HCT116 (cell line): ENCODE data around the gene VAV1. TPM values are rescaled to one million over a fixed set of nuclear protein-coding genes. Genes with fewer than 3 reads are reported as not detected.
A peak's percentile ranks its signal among the peaks of the same experiment; 100 is the strongest.

Source experiments
- ATAC-seq: fragments of 200-7000 bp; cut with Tn5 transposase; 2 replicates; pipeline ENCODE4 v1.9.1; 2020; ENCODE audit warnings: mild to moderate bottlenecking, moderate library complexity
- BruUV-seq: library from RNA; stranded (reverse); fragments of 400-500 nt; replicated peaks from 2 replicates; lab custom pipeline; 2021; lab: Mats Ljungman, UMichigan
- CTCF ChIA-PET: fragments of 300-600 bp; sonication (Branson Sonifier 250); formaldehyde crosslinking; loops from one replicate; lab custom pipeline; 2021; ENCODE audit warnings: antibody characterized with exemption; lab: Charles Lee
- POLR2A ChIA-PET: fragments of 300-600, 350-600 bp; sonication (Branson Sonifier 250); formaldehyde crosslinking; loops from one replicate; lab custom pipeline; 2021; ENCODE audit warnings: antibody characterized with exemption; lab: Charles Lee
- RAD21 ChIA-PET, 2 experiments: fragments of 300-600 bp; sonication (Branson Sonifier 250); formaldehyde crosslinking; loops; one replicate each; lab custom pipeline; 2023; ENCODE audit warnings: low total read pairs in 2 of 2; ENCODE audit not compliant: uncharacterized antibody in 2 of 2, unreplicated experiment in 2 of 2, low non-redundant PET in 1 of 2; lab: Charles Lee
- DNase-seq: peaks from one replicate; pipeline ENCODE4 v3.0.0-alpha.2; 2010; ENCODE audit warnings: low read depth, low spot score
- H2AFZ ChIP-seq: fragments of 200-600 bp; shearing (Covaris generic), sonication (generic); 2 replicates; pipeline ENCODE4 v1.6.1; 2017; ENCODE audit warnings: low read depth, mixed run types, mixed read lengths, antibody characterized with exemption, low read length; ENCODE audit not compliant: poor library complexity, severe bottlenecking
- H3K27ac ChIP-seq: 2 replicates; pipeline ENCODE4 v1.5.1; 2012; ENCODE audit warnings: low read depth, low read length
- H3K27me3 ChIP-seq: fragments of 200-600 bp; sonication (generic); 2 replicates; pipeline ENCODE4 v1.6.1; 2016; ENCODE audit warnings: mixed run types, low read length, mixed read lengths; ENCODE audit not compliant: insufficient read depth
- H3K36me3 ChIP-seq, 2 experiments: fragments of 200-500 bp in 1 of 2; fragments of 200-600 bp in 1 of 2; sonication (Bioruptor generic) in 1 of 2; sonication (generic) in 1 of 2; 2 replicates each; pipeline versions ENCODE4 v1.5.1 to v1.6.1; 2014 to 2016; ENCODE audit warnings: low read length in 2 of 2, inconsistent platforms in 1 of 2, mixed read lengths in 1 of 2, mixed run types in 1 of 2; ENCODE audit not compliant: insufficient read depth in 2 of 2, control insufficient read depth in 1 of 2
- H3K4me1 ChIP-seq, 2 experiments: fragments of 200-600 bp in 1 of 2; sonication (generic) in 1 of 2; 2 replicates each; pipeline versions ENCODE4 v1.5.1 to v1.6.1; 2012 to 2017; ENCODE audit warnings: low read length in 2 of 2, inconsistent platforms in 1 of 2, mild to moderate bottlenecking in 1 of 2, mixed read lengths in 1 of 2, mixed run types in 1 of 2, moderate library complexity in 1 of 2; ENCODE audit not compliant: insufficient read depth in 2 of 2, control insufficient read depth in 1 of 2
- H3K4me2 ChIP-seq: fragments of 200-600 bp; sonication (generic); 2 replicates; pipeline ENCODE4 v1.6.1; 2017; ENCODE audit warnings: mixed run types, low read length, mixed read lengths
- H3K4me3 ChIP-seq, 2 experiments: fragments of 200-600 bp in 1 of 2; sonication (generic) in 1 of 2; replicated peaks in 1 of 2; 2 replicates each; pipeline ENCODE4 v1.5.1; 2011 to 2016; ENCODE audit warnings: low read length in 2 of 2, control low read depth in 1 of 2, low read depth in 1 of 2, mild to moderate bottlenecking in 1 of 2, mixed read lengths in 1 of 2, mixed run types in 1 of 2
- H3K79me2 ChIP-seq: fragments of 200-600 bp; sonication (generic); 2 replicates; pipeline ENCODE4 v1.6.1; 2017; ENCODE audit warnings: mild to moderate bottlenecking, mixed run types, low read length, moderate library complexity, mixed read lengths; ENCODE audit not compliant: insufficient read depth
- H3K9ac ChIP-seq: fragments of 200-600 bp; sonication (generic); 2 replicates; pipeline ENCODE4 v1.6.1; 2016; ENCODE audit warnings: low read length, mixed read lengths
- H3K9me2 ChIP-seq: fragments of 200-600 bp; sonication (generic), shearing (Covaris generic); 2 replicates; pipeline ENCODE4 v1.6.1; 2017; ENCODE audit warnings: mixed run types, mild to moderate bottlenecking, moderate library complexity; ENCODE audit not compliant: insufficient read depth
- H3K9me3 ChIP-seq, 2 experiments: fragments of 200-500 bp in 1 of 2; fragments of 200-600 bp in 1 of 2; sonication (Bioruptor generic) in 1 of 2; sonication (generic) in 1 of 2; 2 replicates each; pipeline ENCODE4 v1.6.1; 2014 to 2017; ENCODE audit warnings: low read length in 2 of 2, mixed read lengths in 2 of 2, inconsistent platforms in 1 of 2, low read depth in 1 of 2, mild to moderate bottlenecking in 1 of 2, mixed run types in 1 of 2, moderate library complexity in 1 of 2; ENCODE audit not compliant: control insufficient read depth in 1 of 2, insufficient read depth in 1 of 2
- H4K20me1 ChIP-seq: fragments of 200-600 bp; sonication (generic), shearing (Covaris generic); 2 replicates; pipeline ENCODE4 v1.6.1; 2017; ENCODE audit warnings: mixed run types, mild to moderate bottlenecking, moderate library complexity; ENCODE audit not compliant: insufficient read depth
- CBX3 ChIP-seq: IDR thresholded peaks from 2 replicates; pipeline ENCODE4 v1.6.1; 2012; ENCODE audit warnings: low read depth
- CEBPB ChIP-seq: IDR thresholded peaks from 2 replicates; pipeline ENCODE4 v1.6.1; 2012; ENCODE audit warnings: low read depth
- ELF1 ChIP-seq: IDR thresholded peaks from 2 replicates; pipeline ENCODE4 v1.6.1; 2012; ENCODE audit warnings: low read depth, borderline replicate concordance
- EZH2 ChIP-seq: fragments of 200-600 bp; sonication (generic); IDR thresholded peaks from 2 replicates; pipeline ENCODE4 v1.6.1; 2017; ENCODE audit warnings: antibody characterized with exemption, mixed run types
- EZH2phosphoT487 ChIP-seq: fragments of 200-600 bp; IDR thresholded peaks from 2 replicates; pipeline ENCODE4 v1.6.1; 2018; ENCODE audit warnings: antibody characterized with exemption, borderline replicate concordance
- JUND ChIP-seq: IDR thresholded peaks from 2 replicates; pipeline ENCODE4 v1.6.1; 2012
- POLR2A ChIP-seq: IDR thresholded peaks from 2 replicates; pipeline ENCODE4 v1.7.0; 2011; ENCODE audit warnings: borderline replicate concordance; ENCODE audit not compliant: insufficient read depth, insufficient read length; ENCODE audit errors: extremely low read depth
- POLR2AphosphoS5 ChIP-seq: IDR thresholded peaks from 2 replicates; pipeline ENCODE4 v1.6.1; 2011; ENCODE audit warnings: mild to moderate bottlenecking, low read depth, low read length, moderate library complexity
- RAD21 ChIP-seq: IDR thresholded peaks from 2 replicates; pipeline ENCODE4 v1.6.1; 2012; ENCODE audit warnings: low read depth, mild to moderate bottlenecking
- SIN3A ChIP-seq: IDR thresholded peaks from 2 replicates; pipeline ENCODE4 v1.6.1; 2012; ENCODE audit warnings: low read depth
- SRF ChIP-seq: IDR thresholded peaks from 2 replicates; pipeline ENCODE4 v1.6.1; 2012; ENCODE audit warnings: low read depth
- TCF7L2 ChIP-seq: IDR thresholded peaks from 2 replicates; pipeline ENCODE4 v1.7.0; 2011; ENCODE audit warnings: borderline replicate concordance, inconsistent platforms; ENCODE audit not compliant: insufficient read depth, insufficient read length; ENCODE audit errors: extremely low read depth
- YY1 ChIP-seq: IDR thresholded peaks from 2 replicates; pipeline ENCODE4 v1.6.1; 2011; ENCODE audit warnings: low read length, low read depth, moderate library complexity, mild to moderate bottlenecking; ENCODE audit not compliant: insufficient replicate concordance; ENCODE audit errors: extremely low read depth
- ZFX ChIP-seq: fragments of 450-650 bp; IDR thresholded peaks from 2 replicates; pipeline ENCODE4 v1.6.1; 2017
- ZNF274 ChIP-seq: fragments of 200-500 bp; sonication (Bioruptor generic); IDR thresholded peaks from 2 replicates; pipeline ENCODE4 v1.6.1; 2014; ENCODE audit warnings: mild to moderate bottlenecking, low read depth, low read length, inconsistent platforms
- intact Hi-C: fragments of 100-400 bp; cut with micrococcal nuclease; formaldehyde crosslinking; loops from 2 replicates; pipeline ENCODE4 v1.10.0; 2022
- total RNA-seq: library from RNA; stranded (reverse); gene quantifications from one replicate; pipeline ENCODE4 v1.2.1, GENCODE V29; 2021; ENCODE audit not compliant: unreplicated experiment
- TF ChIP-seq, protein P1 (sequence below): IDR thresholded peaks from 2 replicates; pipeline ENCODE4 v1.6.1; 2011; ENCODE audit warnings: mild to moderate bottlenecking, low read length, moderate library complexity; ENCODE audit not compliant: insufficient replicate concordance; ENCODE audit errors: extremely low read depth
- TF ChIP-seq, protein P2 (sequence below): IDR thresholded peaks from 2 replicates; pipeline ENCODE4 v1.6.1; 2012; ENCODE audit warnings: low read depth
- TF ChIP-seq, protein P3 (sequence below): IDR thresholded peaks from 2 replicates; pipeline ENCODE4 v1.6.1; 2012
- TF ChIP-seq, protein P4 (sequence below), 3 experiments: fragments of 200-600 bp in 1 of 3; sonication (generic) in 1 of 3; IDR thresholded peaks in 2 of 3; conservative IDR thresholded peaks in 1 of 3; 2 replicates each; pipeline ENCODE4 v1.5.1; 2012 to 2017; ENCODE audit warnings: low read depth in 2 of 3, low read length in 2 of 3, antibody characterized with exemption in 1 of 3, borderline replicate concordance in 1 of 3, control low read depth in 1 of 3, mild to moderate bottlenecking in 1 of 3, mixed read lengths in 1 of 3, mixed run types in 1 of 3, moderate library complexity in 1 of 3; ENCODE audit not compliant: insufficient read depth in 1 of 3

Gene VAV1
- total RNA-seq, 1 experiment from 2014 or later = 20.6 TPM

DNA sequence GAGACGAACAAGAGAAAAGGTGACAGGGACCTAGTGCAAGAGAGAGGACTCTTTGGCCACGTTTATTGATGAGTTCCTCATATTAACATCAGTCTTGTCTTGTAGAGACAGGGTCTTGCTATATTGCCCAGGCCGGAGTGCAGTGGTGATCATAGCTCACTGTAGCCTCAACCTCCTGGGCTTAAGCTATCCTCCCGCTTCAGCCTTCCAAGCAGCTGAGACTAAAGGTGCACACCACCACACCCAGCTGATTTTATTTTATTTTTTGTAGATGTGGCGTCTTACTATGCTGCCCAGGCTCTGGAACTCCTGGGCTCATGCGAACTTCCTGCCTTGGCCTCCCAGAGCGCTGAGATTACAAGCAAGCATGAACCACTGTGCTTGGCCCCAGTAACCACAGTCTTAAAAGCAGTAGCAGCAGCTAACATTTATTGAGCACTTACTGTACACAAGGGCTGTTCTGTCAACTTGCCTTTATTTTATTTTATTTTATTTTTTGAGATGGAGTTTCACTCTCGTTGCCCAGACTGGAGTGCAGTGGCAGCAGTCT lies 4.2 kb upstream of the VAV1 start:
- POLR2A ChIA-PET = interaction anchor here (0.6 to 1.0 kb wide), 3 partner anchors 38 to 632 kb away, joined by 3 to 5 read pairs (median 4); no protein-coding TSS in a partner anchor

More for the DNA sequence above, 4.2 kb upstream of the VAV1 start:
- RAD21 ChIA-PET = interaction anchor here (0.8 to 1.3 kb wide), 3 partner anchors 30 to 60 kb away, joined by 3 to 6 read pairs (median 4); partner anchors contain the start of gene GPR108 (in 1 of the 2)
- TSS peak; percentile 66 for BruUV-seq
- Histone ChIP-seq H2AFZ (no peak overlapping the region), H3K9ac (peak overlapping the region; percentile 77), H4K20me1 (no peaks in the 10 kb centered on the region), H3K9me2 (no peaks in the 10 kb centered on the region), H3K27me3 (no peaks in the 10 kb centered on the region), H3K36me3 (peaks cover 2 to 3% of the 10 kb centered on the region in 2 experiments; a peak in 2 of 4 replicates), H3K79me2 (peaks cover 40% of the 10 kb centered on the region), H3K27ac (peak overlapping the region; percentile 56), H3K4me2 (peak overlapping the region; percentile 95), H3K9me3 (no peaks in the 10 kb centered on the region), H3K4me1 (peaks cover 22 to 43% of the 10 kb centered on the region in 2 experiments), H3K4me3 (peak overlapping the region; percentile 71 to 96)
- no peak for TF ChIP-seq YY1
- TF ChIP-seq ELF1 = no peak
- no peak for TF ChIP-seq RAD21
- no peak for TF ChIP-seq EZH2
- no peak for TF ChIP-seq EZH2phosphoT487
- no peak for TF ChIP-seq POLR2A
- no peak for TF ChIP-seq POLR2AphosphoS5
- TF ChIP-seq, protein P1, sequence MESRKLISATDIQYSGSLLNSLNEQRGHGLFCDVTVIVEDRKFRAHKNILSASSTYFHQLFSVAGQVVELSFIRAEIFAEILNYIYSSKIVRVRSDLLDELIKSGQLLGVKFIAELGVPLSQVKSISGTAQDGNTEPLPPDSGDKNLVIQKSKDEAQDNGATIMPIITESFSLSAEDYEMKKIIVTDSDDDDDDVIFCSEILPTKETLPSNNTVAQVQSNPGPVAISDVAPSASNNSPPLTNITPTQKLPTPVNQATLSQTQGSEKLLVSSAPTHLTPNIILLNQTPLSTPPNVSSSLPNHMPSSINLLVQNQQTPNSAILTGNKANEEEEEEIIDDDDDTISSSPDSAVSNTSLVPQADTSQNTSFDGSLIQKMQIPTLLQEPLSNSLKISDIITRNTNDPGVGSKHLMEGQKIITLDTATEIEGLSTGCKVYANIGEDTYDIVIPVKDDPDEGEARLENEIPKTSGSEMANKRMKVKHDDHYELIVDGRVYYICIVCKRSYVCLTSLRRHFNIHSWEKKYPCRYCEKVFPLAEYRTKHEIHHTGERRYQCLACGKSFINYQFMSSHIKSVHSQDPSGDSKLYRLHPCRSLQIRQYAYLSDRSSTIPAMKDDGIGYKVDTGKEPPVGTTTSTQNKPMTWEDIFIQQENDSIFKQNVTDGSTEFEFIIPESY = no peak
- no peak for TF ChIP-seq CEBPB
- TF ChIP-seq, protein P2, sequence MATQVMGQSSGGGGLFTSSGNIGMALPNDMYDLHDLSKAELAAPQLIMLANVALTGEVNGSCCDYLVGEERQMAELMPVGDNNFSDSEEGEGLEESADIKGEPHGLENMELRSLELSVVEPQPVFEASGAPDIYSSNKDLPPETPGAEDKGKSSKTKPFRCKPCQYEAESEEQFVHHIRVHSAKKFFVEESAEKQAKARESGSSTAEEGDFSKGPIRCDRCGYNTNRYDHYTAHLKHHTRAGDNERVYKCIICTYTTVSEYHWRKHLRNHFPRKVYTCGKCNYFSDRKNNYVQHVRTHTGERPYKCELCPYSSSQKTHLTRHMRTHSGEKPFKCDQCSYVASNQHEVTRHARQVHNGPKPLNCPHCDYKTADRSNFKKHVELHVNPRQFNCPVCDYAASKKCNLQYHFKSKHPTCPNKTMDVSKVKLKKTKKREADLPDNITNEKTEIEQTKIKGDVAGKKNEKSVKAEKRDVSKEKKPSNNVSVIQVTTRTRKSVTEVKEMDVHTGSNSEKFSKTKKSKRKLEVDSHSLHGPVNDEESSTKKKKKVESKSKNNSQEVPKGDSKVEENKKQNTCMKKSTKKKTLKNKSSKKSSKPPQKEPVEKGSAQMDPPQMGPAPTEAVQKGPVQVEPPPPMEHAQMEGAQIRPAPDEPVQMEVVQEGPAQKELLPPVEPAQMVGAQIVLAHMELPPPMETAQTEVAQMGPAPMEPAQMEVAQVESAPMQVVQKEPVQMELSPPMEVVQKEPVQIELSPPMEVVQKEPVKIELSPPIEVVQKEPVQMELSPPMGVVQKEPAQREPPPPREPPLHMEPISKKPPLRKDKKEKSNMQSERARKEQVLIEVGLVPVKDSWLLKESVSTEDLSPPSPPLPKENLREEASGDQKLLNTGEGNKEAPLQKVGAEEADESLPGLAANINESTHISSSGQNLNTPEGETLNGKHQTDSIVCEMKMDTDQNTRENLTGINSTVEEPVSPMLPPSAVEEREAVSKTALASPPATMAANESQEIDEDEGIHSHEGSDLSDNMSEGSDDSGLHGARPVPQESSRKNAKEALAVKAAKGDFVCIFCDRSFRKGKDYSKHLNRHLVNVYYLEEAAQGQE = no peak
- TF ChIP-seq ZFX = no peak
- no peak for TF ChIP-seq TCF7L2
- no peak for TF ChIP-seq JUND
- no peak for TF ChIP-seq SRF
- TF ChIP-seq CBX3 = no peak
- TF ChIP-seq SIN3A = no peak
- TF ChIP-seq, protein P3, sequence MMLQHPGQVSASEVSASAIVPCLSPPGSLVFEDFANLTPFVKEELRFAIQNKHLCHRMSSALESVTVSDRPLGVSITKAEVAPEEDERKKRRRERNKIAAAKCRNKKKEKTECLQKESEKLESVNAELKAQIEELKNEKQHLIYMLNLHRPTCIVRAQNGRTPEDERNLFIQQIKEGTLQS = no peak
- no peak for TF ChIP-seq ZNF274
- TF ChIP-seq, protein P4, sequence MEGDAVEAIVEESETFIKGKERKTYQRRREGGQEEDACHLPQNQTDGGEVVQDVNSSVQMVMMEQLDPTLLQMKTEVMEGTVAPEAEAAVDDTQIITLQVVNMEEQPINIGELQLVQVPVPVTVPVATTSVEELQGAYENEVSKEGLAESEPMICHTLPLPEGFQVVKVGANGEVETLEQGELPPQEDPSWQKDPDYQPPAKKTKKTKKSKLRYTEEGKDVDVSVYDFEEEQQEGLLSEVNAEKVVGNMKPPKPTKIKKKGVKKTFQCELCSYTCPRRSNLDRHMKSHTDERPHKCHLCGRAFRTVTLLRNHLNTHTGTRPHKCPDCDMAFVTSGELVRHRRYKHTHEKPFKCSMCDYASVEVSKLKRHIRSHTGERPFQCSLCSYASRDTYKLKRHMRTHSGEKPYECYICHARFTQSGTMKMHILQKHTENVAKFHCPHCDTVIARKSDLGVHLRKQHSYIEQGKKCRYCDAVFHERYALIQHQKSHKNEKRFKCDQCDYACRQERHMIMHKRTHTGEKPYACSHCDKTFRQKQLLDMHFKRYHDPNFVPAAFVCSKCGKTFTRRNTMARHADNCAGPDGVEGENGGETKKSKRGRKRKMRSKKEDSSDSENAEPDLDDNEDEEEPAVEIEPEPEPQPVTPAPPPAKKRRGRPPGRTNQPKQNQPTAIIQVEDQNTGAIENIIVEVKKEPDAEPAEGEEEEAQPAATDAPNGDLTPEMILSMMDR (IDR thresholded peaks at IDR 0.05 in 2 of 3, conservative IDR thresholded peaks at IDR 0.05 in 1 of 3; ENCODE audit: borderline replicate concordance in 1 of 3, insufficient read depth in 1 of 3, low read depth in 2 of 3, low read length in 2 of 3) = no peak
- DNase-seq = no peak
- CTCF ChIA-PET = interaction anchor here (0.9 to 1.8 kb wide), 3 partner anchors 30 to 94 kb away, joined by 3 to 6 read pairs (median 3); no protein-coding TSS in a partner anchor
- intact Hi-C loops = no loop called here
- no peak for ATAC-seq
